HepG2 (cell line): ENCODE results near the gene ABHD3. TPM values are rescaled to one million over a fixed set of nuclear protein-coding genes. Genes with fewer than 3 reads are reported as not detected.
A peak's percentile ranks its signal among the peaks of the same experiment; 100 is the strongest.

ENCODE experiments used
- AGO2 ChIP-seq: fragments of 200-400 bp; formaldehyde crosslinking; optimal IDR thresholded peaks from 2 replicates; pipeline ENCODE3; 2017; ENCODE audit warnings: mild to moderate bottlenecking, low read depth, low read length, moderate library complexity
- CCDC6 ChIP-seq: sonication (generic); formaldehyde crosslinking; IDR thresholded peaks from 2 replicates; pipeline ENCODE4 v1.8.1; 2022; ENCODE audit warnings: mild to moderate bottlenecking, missing genetic modification reagents, moderate library complexity
- GATA4 ChIP-seq: sonication (generic); IDR thresholded peaks from 2 replicates; pipeline ENCODE4 v1.6.1; 2016; ENCODE audit warnings: antibody characterized with exemption, low read depth, borderline replicate concordance
- KDM4B ChIP-seq: sonication (generic); formaldehyde crosslinking; IDR thresholded peaks from 2 replicates; pipeline ENCODE4 v1.4.0; 2020; ENCODE audit warnings: missing genetic modification reagents
- NFIC ChIP-seq: IDR thresholded peaks from 2 replicates; pipeline ENCODE4 v1.6.1; 2012; ENCODE audit warnings: mild to moderate bottlenecking, low read length, inconsistent platforms
- RARA ChIP-seq: IDR thresholded peaks from 2 replicates; pipeline ENCODE4 v1.6.1; 2016; ENCODE audit warnings: missing genetic modification reagents, missing compliant biosample characterization
- RFX5 ChIP-seq: IDR thresholded peaks from 2 replicates; pipeline ENCODE4 v1.6.1; 2011; ENCODE audit warnings: low read depth, low read length, improper control_type of control experiment
- SALL1 ChIP-seq: sonication (generic); formaldehyde crosslinking; IDR thresholded peaks from 2 replicates; pipeline ENCODE4 v1.8.0; 2022; ENCODE audit warnings: mild to moderate bottlenecking, missing genetic modification reagents
- SMARCE1 ChIP-seq: fragments of 450-650 bp; IDR thresholded peaks from 2 replicates; pipeline ENCODE4 v1.6.1; 2017; ENCODE audit warnings: borderline replicate concordance
- TAF1 ChIP-seq: sonication (generic); formaldehyde crosslinking; IDR thresholded peaks from 2 replicates; pipeline ENCODE4 v1.4.0; 2020; ENCODE audit warnings: missing genetic modification reagents
- TARDBP ChIP-seq: sonication (generic); formaldehyde crosslinking; IDR thresholded peaks from 2 replicates; pipeline ENCODE4 v1.8.0; 2022; ENCODE audit warnings: mild to moderate bottlenecking, missing genetic modification reagents
- USF2 ChIP-seq, 2 experiments: sonication (generic) in 1 of 2; formaldehyde crosslinking in 1 of 2; IDR thresholded peaks; 2 replicates each; pipeline versions ENCODE4 v1.5.1 to v1.6.1; 2011 to 2020; ENCODE audit warnings: borderline replicate concordance in 1 of 2, low read depth in 1 of 2, low read length in 1 of 2, mild to moderate bottlenecking in 1 of 2, missing genetic modification reagents in 1 of 2, moderate library complexity in 1 of 2
- ZNF224 ChIP-seq: sonication (generic); formaldehyde crosslinking; IDR thresholded peaks from 2 replicates; pipeline ENCODE4 v1.5.0; 2020; ENCODE audit warnings: mild to moderate bottlenecking, missing genetic modification reagents
- ZNF615 ChIP-seq: sonication (generic); formaldehyde crosslinking; IDR thresholded peaks from 2 replicates; pipeline ENCODE4 v1.5.0; 2020; ENCODE audit warnings: mild to moderate bottlenecking, missing genetic modification reagents, borderline replicate concordance
- polyA plus RNA-seq, 8 experiments: library from polyadenylated mRNA; depleted of rRNA in 3 of 8; stranded (reverse) in 7 of 8; unstranded in 1 of 8; fragments of >200 nt; fragmentation: Illumina TruSeq in 4 of 8; extraction: Trizol in 4 of 8; gene quantifications; 2 replicates each; pipeline versions ENCODE4 v1.2.1 to v1.2.3, GENCODE V29; 2011 to 2016; ENCODE audit warnings: low read depth in 4 of 8, missing spikeins in 1 of 8, mixed read lengths in 1 of 8; ENCODE audit not compliant: insufficient read depth in 1 of 8
- total RNA-seq, 5 experiments: library from RNA; depleted of rRNA; stranded (reverse); fragments of >200 nt; fragmentation: Illumina TruSeq; extraction: Trizol; gene quantifications; 2 replicates each; pipeline ENCODE4 v1.2.3, GENCODE V29; 2016; ENCODE audit warnings: low read depth in 1 of 5
- TF ChIP-seq, protein P1 (sequence below): sonication (generic); formaldehyde crosslinking; IDR thresholded peaks from 2 replicates; pipeline ENCODE4 v1.5.0; 2020; ENCODE audit warnings: mild to moderate bottlenecking, missing genetic modification reagents
- TF ChIP-seq, protein P2 (sequence below): sonication (generic); formaldehyde crosslinking; conservative IDR thresholded peaks from 2 replicates; pipeline ENCODE4 v1.8.0; 2022; ENCODE audit warnings: missing genetic modification reagents
- TF ChIP-seq, protein P3 (sequence below): sonication (generic); formaldehyde crosslinking; IDR thresholded peaks from 2 replicates; pipeline ENCODE4 v1.9.0; 2021; ENCODE audit warnings: missing genetic modification reagents, borderline replicate concordance
- TF ChIP-seq, protein P4 (sequence below): sonication (generic); formaldehyde crosslinking; IDR thresholded peaks from 2 replicates; pipeline ENCODE4 v1.4.0; 2020; ENCODE audit warnings: missing genetic modification reagents
- TF ChIP-seq, protein P5 (sequence below): sonication (generic); formaldehyde crosslinking; IDR thresholded peaks from 2 replicates; pipeline ENCODE4 v1.8.0; 2022; ENCODE audit warnings: mild to moderate bottlenecking, missing genetic modification reagents

The ABHD3 gene
- total and polyA plus RNA-seq, 2 of the 13 experiments (the other 11 are each of a cell fraction or from before 2014, with no cell fraction given) = 32.1 to 40.2 TPM

GRCh38 chr18:21686282-21687105 is 18.1 kb downstream of the ABHD3 start (continued):
- no peak for TF ChIP-seq USF2 (IDR thresholded peaks at IDR 0.05; ENCODE audit: low read depth, low read length)
- no peak for TF ChIP-seq USF2 (CRISPR knock-in tag; IDR thresholded peaks at IDR 0.05; ENCODE audit: borderline replicate concordance)
- TF ChIP-seq, protein P1, sequence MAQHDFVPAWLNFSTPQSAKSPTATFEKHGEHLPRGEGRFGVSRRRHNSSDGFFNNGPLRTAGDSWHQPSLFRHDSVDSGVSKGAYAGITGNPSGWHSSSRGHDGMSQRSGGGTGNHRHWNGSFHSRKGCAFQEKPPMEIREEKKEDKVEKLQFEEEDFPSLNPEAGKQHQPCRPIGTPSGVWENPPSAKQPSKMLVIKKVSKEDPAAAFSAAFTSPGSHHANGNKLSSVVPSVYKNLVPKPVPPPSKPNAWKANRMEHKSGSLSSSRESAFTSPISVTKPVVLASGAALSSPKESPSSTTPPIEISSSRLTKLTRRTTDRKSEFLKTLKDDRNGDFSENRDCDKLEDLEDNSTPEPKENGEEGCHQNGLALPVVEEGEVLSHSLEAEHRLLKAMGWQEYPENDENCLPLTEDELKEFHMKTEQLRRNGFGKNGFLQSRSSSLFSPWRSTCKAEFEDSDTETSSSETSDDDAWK (CRISPR knock-in tag) = no peak
- TF ChIP-seq, protein P2, sequence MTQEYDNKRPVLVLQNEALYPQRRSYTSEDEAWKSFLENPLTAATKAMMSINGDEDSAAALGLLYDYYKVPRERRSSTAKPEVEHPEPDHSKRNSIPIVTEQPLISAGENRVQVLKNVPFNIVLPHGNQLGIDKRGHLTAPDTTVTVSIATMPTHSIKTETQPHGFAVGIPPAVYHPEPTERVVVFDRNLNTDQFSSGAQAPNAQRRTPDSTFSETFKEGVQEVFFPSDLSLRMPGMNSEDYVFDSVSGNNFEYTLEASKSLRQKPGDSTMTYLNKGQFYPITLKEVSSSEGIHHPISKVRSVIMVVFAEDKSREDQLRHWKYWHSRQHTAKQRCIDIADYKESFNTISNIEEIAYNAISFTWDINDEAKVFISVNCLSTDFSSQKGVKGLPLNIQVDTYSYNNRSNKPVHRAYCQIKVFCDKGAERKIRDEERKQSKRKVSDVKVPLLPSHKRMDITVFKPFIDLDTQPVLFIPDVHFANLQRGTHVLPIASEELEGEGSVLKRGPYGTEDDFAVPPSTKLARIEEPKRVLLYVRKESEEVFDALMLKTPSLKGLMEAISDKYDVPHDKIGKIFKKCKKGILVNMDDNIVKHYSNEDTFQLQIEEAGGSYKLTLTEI = no peak
- TF ChIP-seq SMARCE1 = no peak
- TF ChIP-seq SALL1 (CRISPR knock-in tag) = peak; percentile 81
- no peak for TF ChIP-seq ZNF615 (CRISPR knock-in tag)
- peak; percentile 69; the same call in 1 of the 2 replicates for TF ChIP-seq TARDBP
- TF ChIP-seq, protein P3, sequence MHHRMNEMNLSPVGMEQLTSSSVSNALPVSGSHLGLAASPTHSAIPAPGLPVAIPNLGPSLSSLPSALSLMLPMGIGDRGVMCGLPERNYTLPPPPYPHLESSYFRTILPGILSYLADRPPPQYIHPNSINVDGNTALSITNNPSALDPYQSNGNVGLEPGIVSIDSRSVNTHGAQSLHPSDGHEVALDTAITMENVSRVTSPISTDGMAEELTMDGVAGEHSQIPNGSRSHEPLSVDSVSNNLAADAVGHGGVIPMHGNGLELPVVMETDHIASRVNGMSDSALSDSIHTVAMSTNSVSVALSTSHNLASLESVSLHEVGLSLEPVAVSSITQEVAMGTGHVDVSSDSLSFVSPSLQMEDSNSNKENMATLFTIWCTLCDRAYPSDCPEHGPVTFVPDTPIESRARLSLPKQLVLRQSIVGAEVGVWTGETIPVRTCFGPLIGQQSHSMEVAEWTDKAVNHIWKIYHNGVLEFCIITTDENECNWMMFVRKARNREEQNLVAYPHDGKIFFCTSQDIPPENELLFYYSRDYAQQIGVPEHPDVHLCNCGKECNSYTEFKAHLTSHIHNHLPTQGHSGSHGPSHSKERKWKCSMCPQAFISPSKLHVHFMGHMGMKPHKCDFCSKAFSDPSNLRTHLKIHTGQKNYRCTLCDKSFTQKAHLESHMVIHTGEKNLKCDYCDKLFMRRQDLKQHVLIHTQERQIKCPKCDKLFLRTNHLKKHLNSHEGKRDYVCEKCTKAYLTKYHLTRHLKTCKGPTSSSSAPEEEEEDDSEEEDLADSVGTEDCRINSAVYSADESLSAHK (CRISPR knock-in tag) = no peak
- TF ChIP-seq ZNF224 (CRISPR knock-in tag) = no peak
- TF ChIP-seq, protein P4, sequence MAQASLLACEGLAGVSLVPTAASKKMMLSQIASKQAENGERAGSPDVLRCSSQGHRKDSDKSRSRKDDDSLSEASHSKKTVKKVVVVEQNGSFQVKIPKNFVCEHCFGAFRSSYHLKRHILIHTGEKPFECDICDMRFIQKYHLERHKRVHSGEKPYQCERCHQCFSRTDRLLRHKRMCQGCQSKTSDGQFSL = no peak
- peak; percentile 67 for TF ChIP-seq RARA (CRISPR knock-in tag)
- TF ChIP-seq, protein P5, sequence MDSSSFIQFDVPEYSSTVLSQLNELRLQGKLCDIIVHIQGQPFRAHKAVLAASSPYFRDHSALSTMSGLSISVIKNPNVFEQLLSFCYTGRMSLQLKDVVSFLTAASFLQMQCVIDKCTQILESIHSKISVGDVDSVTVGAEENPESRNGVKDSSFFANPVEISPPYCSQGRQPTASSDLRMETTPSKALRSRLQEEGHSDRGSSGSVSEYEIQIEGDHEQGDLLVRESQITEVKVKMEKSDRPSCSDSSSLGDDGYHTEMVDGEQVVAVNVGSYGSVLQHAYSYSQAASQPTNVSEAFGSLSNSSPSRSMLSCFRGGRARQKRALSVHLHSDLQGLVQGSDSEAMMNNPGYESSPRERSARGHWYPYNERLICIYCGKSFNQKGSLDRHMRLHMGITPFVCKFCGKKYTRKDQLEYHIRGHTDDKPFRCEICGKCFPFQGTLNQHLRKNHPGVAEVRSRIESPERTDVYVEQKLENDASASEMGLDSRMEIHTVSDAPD (CRISPR knock-in tag) = no peak
- TF ChIP-seq RFX5 = no peak
- TF ChIP-seq CCDC6 (CRISPR knock-in tag) = no peak
- TF ChIP-seq AGO2 = no peak
- TF ChIP-seq TAF1 (CRISPR knock-in tag) = no peak
- TF ChIP-seq GATA4 = peak; percentile 90
- TF ChIP-seq NFIC = no peak
- TF ChIP-seq KDM4B (CRISPR knock-in tag) = no peak
